Measurements from ENCODE around the gene TUBA8. TPM values are rescaled to one million over a fixed set of nuclear protein-coding genes. Genes with fewer than 3 reads are reported as not detected.

Gene TUBA8
- total RNA-seq, 1 donor, result 2.4 TPM

GRCh38 chr22:18077087-18077638, 33.4 kb upstream of the TUBA8 start:
- no peak for DNase-seq (ENCODE audit: low read depth in 2 of 3, low spot score in 2 of 3)

GRCh38 chr22:18077639-18078328, 32.8 kb upstream of the TUBA8 start, which contains the start of gene PEX26:
PEX26 (plus strand) TSS chr22:18077990; CDS start chr22:18078377, 387 bp downstream.
- DNase-seq (ENCODE audit: low read depth in 2 of 3, low spot score in 2 of 3), result peak; percentile 87 to 98 (median 97)

- peak in 2 of 3 donors; percentile 44 to 52 for DNase-seq (ENCODE audit: low read depth in 2 of 3, low spot score in 2 of 3)
These were observed 32.1 kb upstream of the TUBA8 start for GRCh38 chr22:18078329-18079041.

DNA sequence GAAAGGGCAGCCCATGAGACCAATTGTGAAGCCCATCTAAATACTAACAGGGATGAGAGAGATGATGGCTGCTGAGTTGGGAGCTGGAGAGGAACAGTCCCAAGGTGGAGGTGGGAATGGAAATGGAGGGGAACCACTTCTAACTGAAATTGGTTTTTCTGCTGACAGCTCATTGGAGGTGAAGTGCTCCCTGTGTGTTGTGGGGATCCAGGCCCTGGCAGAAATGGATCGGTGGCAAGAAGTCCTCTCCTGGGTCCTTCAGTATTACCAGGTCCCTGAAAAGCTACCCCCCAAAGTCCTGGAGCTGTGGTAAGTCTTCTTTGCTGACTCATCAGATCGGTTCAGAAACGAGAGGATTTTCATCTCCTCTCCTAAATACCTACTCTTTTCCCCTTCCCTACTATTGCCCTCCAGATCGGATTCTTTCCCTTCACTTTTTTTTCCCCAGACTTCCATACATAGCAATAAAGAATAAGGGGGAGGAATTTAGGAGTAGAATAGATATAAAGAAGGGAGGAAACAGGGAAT, 30.8 kb upstream of the TUBA8 start:
- DNase-seq (ENCODE audit: low read depth in 2 of 3, low spot score in 2 of 3), result no peak

DNA sequence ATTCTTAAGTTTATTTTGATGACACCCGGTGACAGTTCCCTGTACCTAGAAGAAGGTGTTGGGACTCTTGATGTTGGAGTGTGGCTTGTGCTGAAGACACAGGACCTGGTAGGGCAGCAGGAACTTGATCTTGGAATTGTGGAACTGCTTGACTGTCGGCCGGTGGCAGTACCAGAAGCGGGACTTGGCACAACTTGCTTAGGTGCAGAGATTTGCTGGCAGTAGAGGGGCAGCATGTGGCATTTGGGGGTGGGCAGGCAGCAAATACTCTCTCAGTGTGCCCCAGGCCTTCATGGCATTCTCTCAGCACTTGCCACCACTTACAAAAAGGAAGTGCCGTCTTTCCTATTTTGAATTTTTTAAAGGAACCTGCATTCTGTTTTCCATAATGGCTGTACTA, 29.2 kb upstream of the TUBA8 start:
- no peak for DNase-seq (ENCODE audit: low read depth in 2 of 3, low spot score in 2 of 3)

DNA sequence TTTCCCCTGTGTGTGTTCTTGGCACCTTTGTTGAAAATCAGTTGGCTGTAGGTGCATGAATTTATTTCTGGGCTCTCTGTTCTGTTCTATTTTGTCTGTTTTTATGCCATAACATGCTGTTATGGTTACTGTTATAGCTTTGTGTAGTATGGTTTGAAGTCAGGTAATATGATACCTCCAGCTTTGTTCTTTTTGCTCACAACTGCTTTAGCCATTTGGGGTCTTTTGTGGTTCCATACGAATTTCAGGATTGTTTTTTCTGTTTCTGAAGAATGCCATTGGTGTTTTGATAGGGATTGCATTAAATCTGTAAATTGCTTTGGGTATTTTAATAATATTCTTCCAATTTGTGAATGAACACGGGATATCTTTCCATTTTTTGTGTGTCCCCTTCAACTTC, 28.1 kb upstream of the TUBA8 start:
- DNase-seq (ENCODE audit: low read depth in 2 of 3, low spot score in 2 of 3), result no peak

GRCh38 chr22:18083406-18083805, 27.2 kb upstream of the TUBA8 start:
- DNase-seq (ENCODE audit: low read depth in 2 of 3, low spot score in 2 of 3), result no peak

DNA sequence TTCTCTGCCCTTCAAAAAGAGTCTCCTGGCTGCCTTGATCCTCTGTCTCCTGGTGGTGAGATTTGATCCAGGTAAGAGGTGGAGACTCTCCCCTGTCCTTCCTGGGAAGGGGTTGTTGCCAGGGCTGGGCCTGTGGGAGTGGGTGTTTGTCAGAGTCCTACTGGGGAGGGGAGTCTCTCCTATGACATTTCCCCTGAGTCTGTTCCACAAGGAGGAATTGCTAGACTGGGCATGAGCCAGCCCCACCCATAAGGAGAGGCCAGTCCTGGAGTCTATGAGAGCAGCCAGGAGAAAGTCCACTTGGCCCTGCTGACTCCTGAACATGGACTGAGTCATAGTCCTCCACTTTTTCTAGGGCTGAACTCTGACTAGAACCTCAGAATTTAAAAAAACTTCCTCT, 25.4 kb upstream of the TUBA8 start:
- no peak for DNase-seq (ENCODE audit: low read depth in 2 of 3, low spot score in 2 of 3)

- no peak for DNase-seq (ENCODE audit: low read depth in 2 of 3, low spot score in 2 of 3)
These were observed 23.2 kb upstream of the TUBA8 start for GRCh38 chr22:18087350-18087855.

DNA sequence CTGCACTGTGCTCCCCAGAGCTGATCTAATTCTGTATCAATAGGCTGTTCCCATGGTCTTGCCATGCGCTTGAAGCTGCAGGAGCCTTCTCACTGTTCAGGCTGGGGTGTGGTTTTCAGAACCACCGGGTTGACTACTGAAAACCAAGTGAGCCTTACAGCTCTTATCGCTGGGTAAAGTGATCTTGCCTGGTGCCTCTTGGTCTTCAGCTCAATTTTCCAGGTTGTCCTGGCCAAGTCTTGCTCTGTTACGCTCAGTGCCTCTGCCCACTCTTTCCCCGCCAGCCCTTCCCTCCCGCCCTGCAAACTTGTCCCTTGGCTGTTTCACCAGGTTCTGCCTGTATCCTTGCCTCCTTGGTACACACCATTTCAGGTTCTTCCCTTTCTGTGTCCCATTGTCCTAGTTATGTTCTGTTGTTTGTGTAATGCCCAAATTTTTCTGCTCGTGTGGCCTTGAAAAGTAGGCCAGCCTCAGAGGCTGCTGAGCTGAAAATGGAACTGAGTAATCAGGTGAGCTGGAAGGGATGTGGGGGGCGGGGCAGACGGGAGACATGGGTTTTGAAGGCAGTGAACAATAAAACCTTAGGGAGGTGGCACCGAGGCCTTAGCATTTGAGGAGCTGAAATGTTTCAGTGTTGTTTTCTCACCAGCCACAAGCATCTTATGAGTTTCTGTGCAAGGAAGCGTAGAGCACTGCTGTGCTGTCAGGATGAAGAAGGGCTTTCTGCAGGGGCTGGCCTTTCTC, 21.6 kb upstream of the TUBA8 start:
- no peak for DNase-seq (ENCODE audit: low read depth in 2 of 3, low spot score in 2 of 3)

GRCh38 chr22:18090286-18090685, 20.3 kb upstream of the TUBA8 start:
- DNase-seq (ENCODE audit: low read depth in 2 of 3, low spot score in 2 of 3), result no peak

DNA sequence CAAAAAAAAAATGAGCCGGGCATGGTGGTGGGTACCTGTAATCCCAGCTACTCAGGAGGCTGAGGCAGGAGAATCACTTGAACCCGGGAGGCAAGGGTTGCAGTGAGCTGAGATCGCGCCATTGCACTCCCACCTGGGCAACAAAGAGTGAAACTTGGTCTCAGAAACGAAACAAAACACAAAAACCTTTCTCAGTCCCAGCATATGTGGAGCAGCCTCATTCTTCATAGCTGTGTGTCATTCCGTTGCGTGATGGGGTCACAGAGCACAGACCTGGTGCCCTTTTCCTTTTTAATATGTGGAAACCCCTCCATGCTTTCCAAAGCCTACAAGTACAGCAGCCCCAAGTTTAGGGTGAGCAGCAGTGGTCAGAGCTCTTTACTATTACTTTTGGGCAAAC, 19.1 kb upstream of the TUBA8 start:
- DNase-seq (ENCODE audit: low read depth in 2 of 3, low spot score in 2 of 3), result no peak

DNA sequence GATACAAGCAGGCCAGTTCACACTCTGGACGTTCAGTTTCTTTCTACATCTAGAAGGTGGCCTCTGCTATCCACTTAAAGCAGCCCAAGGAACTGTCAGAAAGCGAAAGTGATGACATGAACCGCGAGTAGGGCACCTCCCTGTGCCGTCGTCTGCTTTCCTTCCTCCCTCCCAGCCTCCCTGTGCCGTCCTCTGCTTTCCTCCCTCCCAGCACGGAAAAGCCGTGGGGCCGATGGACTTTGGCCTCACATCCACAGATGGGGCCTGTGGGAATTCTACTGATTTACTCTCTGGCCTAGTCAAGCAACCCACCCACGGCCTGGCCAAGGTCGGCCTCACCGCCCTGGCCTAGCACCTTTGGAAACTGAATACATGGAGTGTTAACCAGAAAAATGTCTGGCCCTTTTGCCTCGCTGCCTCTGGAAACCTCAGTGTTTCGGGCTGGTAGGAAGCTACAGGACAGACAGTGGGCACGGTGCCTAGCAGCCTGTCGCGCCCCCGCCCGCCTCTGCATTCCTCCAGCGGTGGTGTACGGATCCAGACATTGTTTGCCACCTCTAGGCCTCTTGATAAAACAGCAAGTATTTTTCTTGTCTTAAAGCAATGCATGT, 18.6 kb upstream of the TUBA8 start:
- no peak for DNase-seq (ENCODE audit: low read depth in 2 of 3, low spot score in 2 of 3)

DNA sequence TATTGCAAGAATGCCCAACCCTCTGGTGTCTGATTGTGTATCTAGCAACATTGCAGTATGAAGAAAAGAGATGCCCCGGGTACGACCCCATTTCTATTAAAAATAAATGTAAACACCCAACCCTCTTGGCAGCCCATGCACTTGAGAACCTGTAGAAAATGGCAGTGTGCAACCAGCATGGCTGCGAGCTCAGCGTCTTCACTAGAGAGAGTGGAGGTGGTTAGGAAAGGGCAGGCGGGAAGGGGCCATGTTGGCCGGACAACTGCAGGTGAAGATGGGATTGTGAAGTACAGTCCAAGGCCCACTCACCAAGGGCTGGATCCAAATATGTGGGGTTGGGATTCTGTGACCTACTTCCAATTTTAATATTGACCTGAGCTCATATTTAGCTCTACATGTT, 16.9 kb upstream of the TUBA8 start:
- DNase-seq (ENCODE audit: low read depth in 2 of 3, low spot score in 2 of 3), result no peak

DNA sequence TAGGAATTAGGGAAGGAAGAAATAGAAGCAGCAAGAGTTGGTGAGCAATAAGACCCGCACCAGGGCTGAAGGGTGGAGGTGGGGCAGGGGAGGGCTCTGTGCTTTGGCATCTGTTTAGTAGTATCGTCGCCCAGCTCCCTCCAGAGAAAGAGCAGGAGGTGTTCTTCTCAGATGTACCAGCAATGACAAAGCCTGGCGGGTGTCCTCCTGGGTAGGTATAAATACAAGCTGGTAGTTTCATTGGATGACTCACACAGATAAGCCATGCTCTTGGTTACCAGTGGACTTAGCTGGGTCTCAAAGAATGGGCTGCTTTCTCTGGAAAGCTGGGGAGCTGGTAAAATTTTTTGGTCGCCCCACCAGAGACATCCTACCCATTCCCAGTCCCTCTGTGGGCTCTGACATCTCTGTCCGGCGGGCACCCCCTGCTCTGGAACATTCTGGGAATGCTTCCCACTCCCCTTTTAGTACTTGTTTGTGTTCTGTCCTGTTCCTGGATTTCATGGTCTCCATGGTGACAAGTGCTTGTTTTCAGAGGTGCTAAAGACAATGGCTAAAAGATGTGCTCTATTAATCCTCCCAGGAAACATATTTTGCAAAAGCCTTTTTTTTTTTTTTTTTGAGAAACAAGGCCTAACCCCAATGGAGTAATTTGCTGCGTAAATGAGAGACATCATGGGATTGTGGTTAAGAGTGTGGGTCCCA, 15.4 kb upstream of the TUBA8 start:
- no peak for DNase-seq (ENCODE audit: low read depth in 2 of 3, low spot score in 2 of 3)

DNA sequence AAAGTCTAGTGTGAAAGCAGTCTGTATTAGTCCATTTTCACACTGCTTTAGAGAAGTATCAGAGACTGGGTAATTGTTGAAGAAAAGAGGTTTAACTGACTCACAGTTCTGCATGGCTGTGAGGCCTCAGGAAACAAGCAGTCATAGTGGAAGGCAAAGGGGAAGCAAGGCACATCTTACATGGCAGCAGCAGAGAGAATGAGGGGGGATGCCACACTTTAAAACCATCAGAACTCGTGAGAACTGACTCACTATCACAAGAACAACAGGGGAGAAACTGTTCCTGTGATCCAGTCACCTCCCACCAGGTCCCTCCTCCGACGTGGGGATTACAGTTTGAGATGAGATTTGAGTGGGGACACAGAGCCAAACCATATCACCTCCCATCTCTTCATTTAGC, 13.8 kb upstream of the TUBA8 start:
- DNase-seq (ENCODE audit: low read depth in 2 of 3, low spot score in 2 of 3), result peak in 1 of 3 donors; percentile 48

- DNase-seq (ENCODE audit: low read depth in 2 of 3, low spot score in 2 of 3), result no peak
These were observed 9.8 kb upstream of the TUBA8 start for GRCh38 chr22:18100781-18101180.

DNA sequence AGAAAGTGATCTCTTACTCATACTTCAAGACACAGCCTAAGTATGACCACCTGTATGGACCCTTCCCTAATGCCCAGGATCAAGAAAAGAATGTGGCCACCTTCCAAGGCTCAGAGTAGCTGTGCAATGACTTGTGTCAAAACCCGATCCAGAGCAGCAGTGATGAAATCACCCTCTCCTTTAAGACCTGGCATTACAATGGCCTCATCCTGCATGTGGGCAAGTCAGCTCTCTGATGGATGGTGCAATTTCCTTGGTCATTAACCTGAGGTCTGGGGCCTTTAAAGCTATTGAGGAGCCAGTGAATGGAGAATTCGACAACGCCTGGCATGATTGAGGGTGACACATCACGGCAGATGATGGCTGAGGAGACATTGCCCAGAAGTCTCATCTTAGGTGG, 9.1 kb upstream of the TUBA8 start:
- no peak for DNase-seq (ENCODE audit: low read depth in 2 of 3, low spot score in 2 of 3)

- DNase-seq (ENCODE audit: low read depth in 2 of 3, low spot score in 2 of 3), result no peak
These were observed 6.9 kb upstream of the TUBA8 start for GRCh38 chr22:18103527-18104269.
